Measurements from ENCODE around the gene TXNDC16. TPM values are rescaled to one million over a fixed set of nuclear protein-coding genes. Genes with fewer than 3 reads are reported as not detected.

The TXNDC16 gene
- total RNA-seq, 1 experiment from 2014 or later = 13.2 TPM

GRCh38 chr14:52553671-52554575 is 1.6 kb upstream of the TXNDC16 start:
- Mint-ChIP-seq H3K27ac (peak overlapping the region in 2 of 3 experiments; percentile 89 to 92; a peak in 4 of 7 replicates), H3K9me3 (peaks cover 2 to 3% of the 10 kb centered on the region in 2 experiments; a peak in 4 of 5 replicates), H3K4me3 (peak overlapping the region; percentile 86 to 97), H3K27me3 (ENCODE audit: low read depth) (0 out of 2 replicates have a peak, but pooled peaks cover 1% of the 10 kb centered on the region), H3K36me3 (ENCODE audit: insufficient read depth in 1 of 3, low read depth in 3 of 3) (peaks cover 3 to 8% (median 5%) of the 10 kb centered on the region in 3 experiments; a peak in 5 of 7 replicates), H3K4me1 (peaks cover 18 to 21% of the 10 kb centered on the region in 2 experiments)
- DNase-seq = peak; percentile 56
- H2BK15ac ChIP-seq (ENCODE audit: low read depth, low read length) = no peak overlapping the region
- peak overlapping the region; percentile 32 for H3K9ac ChIP-seq (ENCODE audit: extremely low read depth, insufficient read length, low read length)
- H3T11ph ChIP-seq (ENCODE audit: low read length) = no peak overlapping the region
- H4K20me1 ChIP-seq (ENCODE audit: control insufficient read depth, insufficient read depth, insufficient read length) = no peaks in the 10 kb centered on the region
- TF ChIP-seq, protein P1, sequence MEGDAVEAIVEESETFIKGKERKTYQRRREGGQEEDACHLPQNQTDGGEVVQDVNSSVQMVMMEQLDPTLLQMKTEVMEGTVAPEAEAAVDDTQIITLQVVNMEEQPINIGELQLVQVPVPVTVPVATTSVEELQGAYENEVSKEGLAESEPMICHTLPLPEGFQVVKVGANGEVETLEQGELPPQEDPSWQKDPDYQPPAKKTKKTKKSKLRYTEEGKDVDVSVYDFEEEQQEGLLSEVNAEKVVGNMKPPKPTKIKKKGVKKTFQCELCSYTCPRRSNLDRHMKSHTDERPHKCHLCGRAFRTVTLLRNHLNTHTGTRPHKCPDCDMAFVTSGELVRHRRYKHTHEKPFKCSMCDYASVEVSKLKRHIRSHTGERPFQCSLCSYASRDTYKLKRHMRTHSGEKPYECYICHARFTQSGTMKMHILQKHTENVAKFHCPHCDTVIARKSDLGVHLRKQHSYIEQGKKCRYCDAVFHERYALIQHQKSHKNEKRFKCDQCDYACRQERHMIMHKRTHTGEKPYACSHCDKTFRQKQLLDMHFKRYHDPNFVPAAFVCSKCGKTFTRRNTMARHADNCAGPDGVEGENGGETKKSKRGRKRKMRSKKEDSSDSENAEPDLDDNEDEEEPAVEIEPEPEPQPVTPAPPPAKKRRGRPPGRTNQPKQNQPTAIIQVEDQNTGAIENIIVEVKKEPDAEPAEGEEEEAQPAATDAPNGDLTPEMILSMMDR (conservative IDR thresholded peaks at IDR 0.05) = no peak; the same call in 2 of the 3 replicates
- no CpG with 5 or more reads among the region's 22 CpGs for WGBS (ENCODE audit: extremely low coverage, insufficient read length, low lambda C conversion rate)
- H3K14ac ChIP-seq (ENCODE audit: insufficient read depth, low read length) = peak overlapping the region; percentile 10; the same call in 1 of the 2 replicates
- H3K79me2 ChIP-seq (ENCODE audit: insufficient read depth, low read length) = no peaks in the 10 kb centered on the region; the same call in 1 of the 2 replicates
- H3K27ac ChIP-seq (ENCODE audit: insufficient read length, low read depth, low read length) = no peak overlapping the region
- no peak overlapping the region for H2AFZ ChIP-seq (ENCODE audit: low read length)
- H3K27me3 ChIP-seq (ENCODE audit: insufficient read depth, low read length) = no peaks in the 10 kb centered on the region
- H3K4me2 ChIP-seq (ENCODE audit: insufficient read depth, insufficient read length, low read length) = peak overlapping the region; percentile 70
- H2BK20ac ChIP-seq (ENCODE audit: low read depth, low read length, poor library complexity, severe bottlenecking) = no peak overlapping the region
- no peak overlapping the region for H3K18ac ChIP-seq (ENCODE audit: insufficient read length, low read depth, low read length)
- no peak overlapping the region for H2AK5ac ChIP-seq (ENCODE audit: insufficient read length, low read length)
- H2BK12ac ChIP-seq (ENCODE audit: insufficient read length, low read depth, low read length) = no peak overlapping the region
- no peak overlapping the region for H2BK120ac ChIP-seq (ENCODE audit: low read depth, low read length, poor library complexity, severe bottlenecking)
- H4K5ac ChIP-seq (ENCODE audit: insufficient read length, low read depth, low read length) = no peak overlapping the region
- H3K9me3 ChIP-seq (ENCODE audit: control insufficient read depth, low read depth, low read length) = no peaks in the 10 kb centered on the region
- no peak overlapping the region for H3K4ac ChIP-seq (ENCODE audit: low read depth, low read length)
- no peak overlapping the region for H4K91ac ChIP-seq (ENCODE audit: insufficient read length, low read depth, low read length)
- H2BK5ac ChIP-seq (ENCODE audit: insufficient read length, low read length) = no peak overlapping the region
- H3K23me2 ChIP-seq (ENCODE audit: insufficient read length, low read depth, low read length, poor library complexity, severe bottlenecking) = peaks cover 6% of the 10 kb centered on the region
- no peak overlapping the region for H3K56ac ChIP-seq (ENCODE audit: insufficient read length, low read depth, low read length)
- 0 out of 2 replicates have a peak, but pooled peaks cover 3% of the 10 kb centered on the region for H3K4me1 ChIP-seq (ENCODE audit: insufficient read depth, low read length)
- H4K8ac ChIP-seq (replicated peaks; ENCODE audit: insufficient read length, low read depth, low read length) = no peak overlapping the region
- H3K23ac ChIP-seq (ENCODE audit: insufficient read length, low read depth, low read length) = no peak overlapping the region
- no peaks in the 10 kb centered on the region for H3K79me1 ChIP-seq (ENCODE audit: insufficient read depth, low read depth, low read length, poor library complexity, severe bottlenecking)

All from H9 (cell line).